Heart left ventricle (tissue), 16 donors: Measurements from ENCODE around the gene RPL5. TPM values are rescaled to one million over a fixed set of nuclear protein-coding genes. Genes with fewer than 3 reads are reported as not detected.

ENCODE experiments used
- ATAC-seq, 4 donors: fragments of 200-7000 bp; cut with Tn5 transposase; one replicate each; pipeline ENCODE4 v1.9.1; 2020 to 2022; ENCODE audit warnings: moderate library complexity in 4 of 4, mild to moderate bottlenecking in 3 of 4, moderate number of reproducible peaks in 1 of 4
- DNase-seq, 5 donors: peaks; one replicate each; pipeline ENCODE4 v3.0.0-alpha.2; 2020
- H3K27ac ChIP-seq, 12 donors: fragments of 200-600 bp; sonication (generic) in 4 of 12; one replicate each; pipeline versions ENCODE4 v1.5.0 to v1.8.0; 2016 to 2022; ENCODE audit warnings: mild to moderate bottlenecking in 2 of 12
- H3K27me3 ChIP-seq, 9 donors: fragments of 200-600 bp; sonication (generic) in 2 of 9; one replicate each; pipeline versions ENCODE4 v1.5.1 to v1.8.0; 2016 to 2022; ENCODE audit warnings: mild to moderate bottlenecking in 3 of 9
- H3K36me3 ChIP-seq, 9 donors: fragments of 200-600 bp; sonication (generic) in 2 of 9; one replicate each; pipeline versions ENCODE4 v1.5.0 to v1.8.0; 2018 to 2022; ENCODE audit warnings: mild to moderate bottlenecking in 2 of 9
- H3K4me1 ChIP-seq, 12 donors: fragments of 200-600 bp; sonication (generic) in 4 of 12; one replicate each; pipeline versions ENCODE4 v1.5.0 to v1.8.0; 2016 to 2022; ENCODE audit warnings: mild to moderate bottlenecking in 3 of 12
- H3K4me3 ChIP-seq, 12 donors: fragments of 200-600 bp; sonication (generic) in 4 of 12; one replicate each; pipeline versions ENCODE4 v1.5.0 to v1.8.0; 2017 to 2022; ENCODE audit warnings: mild to moderate bottlenecking in 9 of 12, moderate library complexity in 4 of 12
- H3K9me3 ChIP-seq, 12 donors: fragments of 200-600 bp; sonication (generic) in 4 of 12; one replicate each; pipeline versions ENCODE4 v1.5.0 to v1.8.0; 2016 to 2022; ENCODE audit warnings: mild to moderate bottlenecking in 1 of 12
- CTCF ChIP-seq, 12 donors: fragments of 200-600 bp; sonication (generic) in 4 of 12; IDR thresholded peaks; one replicate each; pipeline versions ENCODE4 v1.5.0 to v1.8.0; 2018 to 2022; ENCODE audit warnings: antibody characterized with exemption in 12 of 12, mild to moderate bottlenecking in 5 of 12
- POLR2A ChIP-seq, 2 donors: fragments of 450-650 bp; IDR thresholded peaks; one replicate each; pipeline ENCODE4 v1.6.1; 2017; ENCODE audit warnings: antibody characterized with exemption in 2 of 2, mild to moderate bottlenecking in 2 of 2, moderate library complexity in 2 of 2
- WGBS, 4 donors: extraction: QIAGEN DNeasy Blood & Tissue Kit in 2 of 4; methylation state at CpG; one replicate each; pipeline versions ENCODE4 v1.1.5 to v1.1.7; 2013 to 2018; 5-methylcytosine and 5-hydroxymethylcytosine counted together
- intact Hi-C, 10 donors: fragments of 100-400 bp; cut with DNase I; formaldehyde crosslinking; loops; one replicate each; pipeline versions ENCODE4 v1.11.1 to v1.14.2; 2022
- polyA plus RNA-seq, 2 donors: library from polyadenylated mRNA; stranded (reverse); fragments of 200-250 nt; gene quantifications; one replicate each; pipeline ENCODE4 v1.2.3, GENCODE V29; 2013
- total RNA-seq, 9 donors: library from RNA; depleted of rRNA in 2 of 9; stranded (reverse); fragments of >200 nt in 2 of 9; fragmentation: NEBNext Ultra II Directional in 3 of 9; extraction: Animal tissue kit (Norgen Biotek cat#: 25700) in 3 of 9; gene quantifications; one replicate each; pipeline versions ENCODE4 v1.1.0 to v1.2.4, GENCODE V29; 2016 to 2023
- donor health status: ischemic (EF 13 %, LVEDD 7.1; RV severe dilation, severe dysfunction).
- donor health status: healthy with polysubstance abuse.
- donor health status: DM: no; HTN: yes; CAD: no.
- donor health status: DM: no; HTN: no; CAD: no.
- donor health status: ischemic (EF 25% LVEDD 6.9; RV normal size, moderate dysfunction).
- donor health status: ischemic (EF 25% LVEDD 5.7; RV mildly dilated, moderate dysfunction).
- donor health status: healthy.
- donor health status: DM: yes; HTN: yes; CAD: no.
- donor health status: ischemic (EF 35%, LVEDD 5.7; RV mildly dilated, moderate dysfunction).
- donor health status: nonischemic (EF 11% LVEDD 7.7; RV severe dilation, severe dysfunction).
- donor health status: DM: yes; HTN: yes; CAD: no.
- donor health status: PGD.
- donor health status: ischemic (EF 29% LVEDD 5.4; RV normal size, mild dysfunction).
- donor health status: nonischemic (EF 23%, LVEDD 6.1; RV moderate dilation, normal function).

RPL5 gene
- total and polyA plus RNA-seq, 11 donors, result 463 to 1,711 (median 644) TPM

DNA sequence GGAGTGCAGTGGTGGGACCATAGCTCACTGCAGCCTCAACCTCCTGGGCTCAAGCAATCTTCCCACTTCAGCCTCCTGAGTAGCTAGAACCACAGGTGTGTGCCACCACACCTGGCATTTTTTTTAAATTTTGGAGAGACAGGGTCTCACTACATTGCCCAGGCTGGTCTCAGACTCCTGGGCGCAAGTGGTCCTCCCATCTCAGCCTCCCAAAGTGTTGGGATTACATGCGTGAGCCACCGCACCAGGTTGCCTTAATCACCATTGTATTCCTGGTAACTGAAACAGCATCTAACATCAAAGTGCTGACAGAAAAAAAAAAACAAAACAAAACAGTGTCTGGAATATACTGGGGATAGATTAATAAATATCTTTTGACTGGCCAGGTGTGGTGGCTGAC lies 18.2 kb downstream of the RPL5 start:
- no peaks in the 10 kb centered on the region for H3K27me3 ChIP-seq
- 94 to 99% (median 98%) methylated on average over 3 of the region's 3 CpGs for WGBS, 4 donors
- DNase-seq, result no peak
- no peak overlapping the region for H3K27ac ChIP-seq
- no peak for ATAC-seq
- H3K4me3 ChIP-seq, result no peak overlapping the region
- peaks cover 0 to 31% (median 10%) of the 10 kb centered on the region in 9 donors for H3K36me3 ChIP-seq
- H3K9me3 ChIP-seq, result peaks cover 0 to 6% (median 0%) of the 10 kb centered on the region in 12 donors
- H3K4me1 ChIP-seq, result peaks cover 0 to 18% (median 0%) of the 10 kb centered on the region in 12 donors
- intact Hi-C loops, result loop anchor here in 5 of 10 donors (10.0 kb wide), 2 partner anchors 115 to 215 kb away; partner anchors contain the start of gene DIPK1A (in 4 of the 5)
- TF ChIP-seq POLR2A (IDR thresholded peaks at IDR 0.05) (no peak), CTCF (IDR thresholded peaks at IDR 0.05) (no peak)

DNA sequence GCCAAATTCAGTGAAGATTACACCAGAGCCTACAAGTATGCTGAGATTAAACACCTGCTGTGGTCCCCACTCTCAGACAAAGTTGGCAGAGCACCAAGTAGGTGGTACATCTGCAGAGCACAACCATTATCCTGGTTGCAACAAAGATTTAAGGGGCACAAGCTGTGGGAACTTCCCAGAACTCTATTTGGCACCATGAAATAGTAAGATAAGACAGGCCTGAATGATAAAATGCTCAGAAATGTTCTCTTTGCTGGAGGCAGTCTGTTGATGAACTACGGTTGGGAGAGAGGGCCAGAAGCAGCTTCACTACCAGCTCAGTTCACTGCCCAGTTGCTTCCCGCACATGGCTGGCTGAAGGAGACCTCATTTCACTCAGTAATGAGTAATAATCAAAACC lies 19.9 kb downstream of the RPL5 start:
- intact Hi-C loops, result loop anchor here in 5 of 10 donors (10.0 kb wide), 2 partner anchors 113 to 213 kb away; partner anchors contain the start of gene DIPK1A (in 4 of the 5)
- H3K36me3 ChIP-seq, result peaks cover 0 to 27% (median 10%) of the 10 kb centered on the region in 9 donors
- 69 to 77% (median 75%) methylated on average over 2 of the region's 2 CpGs for WGBS, 4 donors

GRCh38 chr1:92853299-92853698 lies 21.5 kb downstream of the RPL5 start:
- H3K27me3 ChIP-seq, result no peaks in the 10 kb centered on the region
- intact Hi-C loops, result loop anchor here in 5 of 10 donors (10.0 kb wide), 2 partner anchors 112 to 212 kb away; partner anchors contain the start of gene DIPK1A (in 4 of the 5)
- DNase-seq (no peak), ATAC-seq (no peak)
- H3K4me3 ChIP-seq, result no peak overlapping the region
- no peak overlapping the region for H3K27ac ChIP-seq
- H3K4me1 ChIP-seq, result peaks cover 0 to 18% (median 0%) of the 10 kb centered on the region in 12 donors
- peaks cover 0 to 8% (median 0%) of the 10 kb centered on the region in 12 donors for H3K9me3 ChIP-seq
- 80 to 92% (median 82%) methylated on average over 2 of the region's 2 CpGs for WGBS, 4 donors
- H3K36me3 ChIP-seq, result peaks cover 0 to 23% (median 10%) of the 10 kb centered on the region in 9 donors
- no peak for TF ChIP-seq POLR2A (IDR thresholded peaks at IDR 0.05)
- no peak for TF ChIP-seq CTCF (IDR thresholded peaks at IDR 0.05)

More for the DNA sequence above, 19.9 kb downstream of the RPL5 start:
- H3K4me1 ChIP-seq, result peaks cover 0 to 18% (median 0%) of the 10 kb centered on the region in 12 donors
- DNase-seq (no peak), ATAC-seq (no peak)
- no peaks in the 10 kb centered on the region for H3K27me3 ChIP-seq
- no peak for TF ChIP-seq POLR2A (IDR thresholded peaks at IDR 0.05)
- TF ChIP-seq CTCF (IDR thresholded peaks at IDR 0.05), result no peak
- H3K9me3 ChIP-seq, result peaks cover 0 to 8% (median 0%) of the 10 kb centered on the region in 12 donors
- no peak overlapping the region for H3K4me3 ChIP-seq
- no peak overlapping the region for H3K27ac ChIP-seq

DNA sequence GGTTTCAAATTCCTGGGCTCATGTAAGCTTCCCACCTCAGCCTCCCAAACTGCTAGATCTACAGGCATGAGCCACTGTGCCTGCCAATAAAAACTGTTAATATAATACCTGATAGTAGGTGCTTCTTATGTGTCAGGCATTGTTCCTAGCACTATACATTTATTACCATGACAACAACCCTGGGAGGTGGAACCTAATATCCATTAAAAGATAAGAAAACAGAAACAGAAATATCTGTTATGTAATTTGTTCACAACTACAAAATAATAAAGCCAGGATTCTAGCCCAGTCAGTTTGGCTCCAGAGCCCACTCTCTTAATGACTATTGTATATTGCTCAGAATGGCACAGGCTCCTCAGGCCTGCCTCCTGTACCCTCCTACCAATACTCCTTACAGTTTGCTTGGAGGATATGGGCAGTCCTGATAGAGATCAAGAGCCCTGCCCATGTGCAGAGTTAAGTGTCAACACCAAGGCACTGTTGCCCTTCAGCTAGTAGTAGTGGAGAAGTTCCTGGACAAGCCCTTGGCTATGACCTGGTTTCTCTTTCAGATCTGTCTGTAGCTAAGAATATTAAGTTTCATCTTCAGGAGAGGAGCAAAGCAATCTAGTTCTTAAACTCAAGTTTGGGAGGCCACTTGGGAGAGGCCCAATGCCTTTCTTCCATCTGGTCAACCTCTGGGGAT lies 22.4 kb downstream of the RPL5 start:
- Histone ChIP-seq H3K36me3 (peaks cover 0 to 15% (median 9%) of the 10 kb centered on the region in 9 donors), H3K4me1 (peaks cover 0 to 20% (median under 1%) of the 10 kb centered on the region in 12 donors), H3K4me3 (no peak overlapping the region), H3K9me3 (peaks cover 0 to 8% (median 0%) of the 10 kb centered on the region in 12 donors), H3K27me3 (no peaks in the 10 kb centered on the region), H3K27ac (no peak overlapping the region)
- DNase-seq (no peak), ATAC-seq (no peak)
- intact Hi-C loops, result loop anchor here in 5 of 10 donors (10.0 kb wide), 2 partner anchors 111 to 211 kb away; partner anchors contain the start of gene DIPK1A (in 4 of the 5)
- no peak for TF ChIP-seq CTCF (IDR thresholded peaks at IDR 0.05)
- no peak for TF ChIP-seq POLR2A (IDR thresholded peaks at IDR 0.05)
